ENCODE results near the gene THBS3. TPM values are rescaled to one million over a fixed set of nuclear protein-coding genes. Genes with fewer than 3 reads are reported as not detected.

The THBS3 gene
- total and polyA plus RNA-seq, 9 of the 15 experiments (the other 6 are each of a cell fraction or from before 2014, with no cell fraction given): 0.59 to 8.3 (median 3.2) TPM

DNA sequence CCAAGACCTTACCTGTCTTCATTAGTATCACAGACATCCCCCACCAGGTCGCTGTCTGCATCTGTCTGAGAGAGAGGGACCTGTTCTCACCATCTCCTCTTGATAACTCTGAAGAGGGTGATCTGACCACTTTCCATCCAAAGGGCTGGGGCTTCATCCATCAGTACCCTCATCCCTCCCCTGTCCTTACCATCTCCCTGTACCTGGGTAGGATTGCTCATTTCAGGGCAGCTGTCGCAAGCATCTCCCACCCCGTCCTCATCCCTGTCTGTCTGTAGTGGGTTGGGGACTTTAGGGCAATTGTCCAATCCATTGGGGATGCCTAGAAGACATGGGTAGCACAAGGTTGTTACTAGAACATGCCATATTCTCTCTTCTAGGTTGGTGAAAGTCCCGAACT lies 7.9 kb downstream of the THBS3 start:
- intact Hi-C loops (cut with micrococcal nuclease) (no loop called here), in situ Hi-C loops (cut with MboI) (no loop called here)
- ATAC-seq (no peak), DNase-seq (ENCODE audit: extremely low read depth in 1 of 4, low spot score in 3 of 4) (no peak), FAIRE-seq (no peak)
- H3K9ac ChIP-seq (ENCODE audit: insufficient read depth in 1 of 2, low read depth in 2 of 2, low read length in 2 of 2): no peak overlapping the region
- peaks cover 8 to 27% of the 10 kb centered on the region in 2 experiments; a peak in 4 of 5 replicates for H3K4me1 ChIP-seq (replicated peaks in 1 of 2; ENCODE audit: control insufficient read depth in 2 of 2, insufficient read depth in 2 of 2, low read length in 2 of 2)
- H3K9me3 ChIP-seq (replicated peaks; ENCODE audit: control insufficient read depth, insufficient read depth, low read depth, low read length): no peaks in the 10 kb centered on the region
- H2AFZ ChIP-seq (ENCODE audit: low read depth, low read length): no peak overlapping the region
- H3K79me2 ChIP-seq (ENCODE audit: control insufficient read depth, insufficient read depth, low read length): peaks cover 12% of the 10 kb centered on the region
- H3K4me3 ChIP-seq: no peak overlapping the region
- ChIA-PET CTCF (ENCODE audit: low intra/inter-chr PET ratio) (no interaction called here), POLR2A (interaction anchor here (0.6 kb wide), 1 partner anchor 738 kb away, joined by 3 read pairs; no protein-coding TSS in a partner anchor)
- peaks cover 37% of the 10 kb centered on the region; the same call in 2 of the 3 replicates for H3K36me3 ChIP-seq (ENCODE audit: control insufficient read depth, insufficient read depth, low read length)
- no peak overlapping the region for H3K4me2 ChIP-seq (ENCODE audit: insufficient read depth, low read length)
- TF ChIP-seq SIRT6 (IDR thresholded peaks at IDR 0.05; ENCODE audit: low read depth, low read length): no peak
- TF ChIP-seq MED1 (CRISPR knock-in tag; IDR thresholded peaks at IDR 0.05; ENCODE audit: borderline replicate concordance): no peak
- H3K9me1 ChIP-seq (ENCODE audit: control insufficient read depth, insufficient read depth, low read length): no peaks in the 10 kb centered on the region
- 56% methylated on average over 4 of the region's 4 CpGs for WGBS (ENCODE audit: insufficient coverage, low coverage, missing lambda C conversion rate)
- no peaks in the 10 kb centered on the region for H4K20me1 ChIP-seq (replicated peaks; ENCODE audit: control insufficient read depth, insufficient read depth, low read length)
- no TSS peak for BruUV-seq (replicated peaks)
- H3K27ac ChIP-seq (ENCODE audit: extremely low read depth, low read depth, low read length): no peak overlapping the region
- H3K27me3 ChIP-seq (ENCODE audit: control insufficient read depth in 2 of 2, insufficient read depth in 2 of 2, low read length in 2 of 2): no peaks in the 10 kb centered on the region

DNA sequence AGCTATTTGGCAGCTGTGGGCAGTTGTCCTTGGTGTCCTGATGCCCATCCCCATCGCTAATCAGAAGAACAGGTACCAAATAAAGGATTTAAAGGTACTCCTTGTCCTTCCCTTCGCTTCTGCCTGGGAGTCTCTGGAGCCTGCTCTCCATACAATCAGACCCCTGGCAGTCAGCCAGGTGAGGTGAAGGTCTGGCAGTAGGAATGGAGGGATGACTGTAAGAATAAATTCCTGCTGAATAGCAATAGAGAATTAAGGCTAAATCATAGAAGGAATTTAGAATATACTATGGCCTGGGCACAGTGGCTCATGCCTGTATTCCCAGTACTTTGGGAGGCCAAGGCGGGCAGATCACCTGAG lies 9.2 kb downstream of the THBS3 start:
- in situ Hi-C loops (cut with MboI): no loop called here
- H3K4me1 ChIP-seq (replicated peaks in 1 of 2; ENCODE audit: control insufficient read depth in 2 of 2, insufficient read depth in 2 of 2, low read length in 2 of 2): peaks cover 13 to 39% of the 10 kb centered on the region in 2 experiments; a peak in 4 of 5 replicates
- CTCF ChIA-PET (ENCODE audit: low intra/inter-chr PET ratio): no interaction called here
- H3K4me3 ChIP-seq: no peak overlapping the region
- H3K9me3 ChIP-seq (replicated peaks; ENCODE audit: control insufficient read depth, insufficient read depth, low read depth, low read length): no peaks in the 10 kb centered on the region
- H2AFZ ChIP-seq (ENCODE audit: low read depth, low read length): no peak overlapping the region
- BruUV-seq (replicated peaks): no TSS peak
- H3K27me3 ChIP-seq (ENCODE audit: control insufficient read depth in 2 of 2, insufficient read depth in 2 of 2, low read length in 2 of 2): no peaks in the 10 kb centered on the region
- no peak for ATAC-seq
- H3K9ac ChIP-seq (ENCODE audit: insufficient read depth in 1 of 2, low read depth in 2 of 2, low read length in 2 of 2): no peak overlapping the region
- no peaks in the 10 kb centered on the region for H4K20me1 ChIP-seq (replicated peaks; ENCODE audit: control insufficient read depth, insufficient read depth, low read length)
- H3K27ac ChIP-seq (ENCODE audit: extremely low read depth, low read depth, low read length): no peak overlapping the region
- FAIRE-seq: no peak
- no peak for DNase-seq (ENCODE audit: extremely low read depth in 1 of 4, low spot score in 3 of 4)
- 96% methylated on average over 3 of the region's 3 CpGs for whole genome bisulfite sequencing (ENCODE audit: insufficient coverage, low coverage, missing lambda C conversion rate)
- peaks cover 20% of the 10 kb centered on the region for H3K79me2 ChIP-seq (ENCODE audit: control insufficient read depth, insufficient read depth, low read length)
- H3K9me1 ChIP-seq (ENCODE audit: control insufficient read depth, insufficient read depth, low read length): no peaks in the 10 kb centered on the region
- TF ChIP-seq PHF21A (IDR thresholded peaks at IDR 0.05; ENCODE audit: borderline replicate concordance, low read depth) (no peak), ASH1L (IDR thresholded peaks at IDR 0.05; ENCODE audit: borderline replicate concordance, low read depth, partially characterized antibody) (no peak), NFIC (IDR thresholded peaks at IDR 0.05) (peak; percentile 58), ZNF668 (CRISPR knock-in tag; IDR thresholded peaks at IDR 0.05) (no peak)
- intact Hi-C loops (cut with micrococcal nuclease): no loop called here
- H3K36me3 ChIP-seq (ENCODE audit: control insufficient read depth, insufficient read depth, low read length): peaks cover 37% of the 10 kb centered on the region; the same call in 2 of the 3 replicates
- POLR2A ChIA-PET: interaction anchor here (0.6 kb wide), 1 partner anchor 590 kb away, joined by 3 read pairs; no protein-coding TSS in a partner anchor
- H3K4me2 ChIP-seq (ENCODE audit: insufficient read depth, low read length): no peak overlapping the region
